ENCODE data around the gene SNX14.
"Not testable (repeated sequence)": the region's sequence is repeated elsewhere in the genome, so short reads cannot be mapped to it uniquely, and the experiment has no call there.

SNX14 gene

DNA sequence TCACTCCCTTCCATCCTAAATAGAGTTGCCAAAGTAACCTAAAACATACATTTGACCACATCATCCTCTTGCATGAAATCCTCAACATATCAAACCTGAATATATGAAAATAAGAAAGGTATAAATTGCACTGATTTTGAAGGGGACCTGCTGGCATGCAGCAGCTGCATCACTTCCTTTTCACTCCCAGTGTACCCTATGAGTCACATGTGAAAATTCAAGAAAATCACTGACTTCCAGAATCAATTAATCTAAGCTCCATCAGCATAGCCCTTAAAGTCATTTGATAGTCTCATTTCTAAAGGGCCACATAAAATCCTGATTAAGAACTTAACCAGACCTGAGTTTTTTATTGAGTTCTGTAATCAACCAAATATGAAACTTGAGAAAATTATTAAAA is 24.3 kb downstream of the SNX14 start:
- H3K36me3 ChIP-seq, result peaks cover 10 to 32% (median 23%) of the 10 kb centered on the region in 3 donors
- intact Hi-C loops (cut with DNase I; ENCODE audit: low total_unique reads), result no loop called here
- TF ChIP-seq, protein P1, sequence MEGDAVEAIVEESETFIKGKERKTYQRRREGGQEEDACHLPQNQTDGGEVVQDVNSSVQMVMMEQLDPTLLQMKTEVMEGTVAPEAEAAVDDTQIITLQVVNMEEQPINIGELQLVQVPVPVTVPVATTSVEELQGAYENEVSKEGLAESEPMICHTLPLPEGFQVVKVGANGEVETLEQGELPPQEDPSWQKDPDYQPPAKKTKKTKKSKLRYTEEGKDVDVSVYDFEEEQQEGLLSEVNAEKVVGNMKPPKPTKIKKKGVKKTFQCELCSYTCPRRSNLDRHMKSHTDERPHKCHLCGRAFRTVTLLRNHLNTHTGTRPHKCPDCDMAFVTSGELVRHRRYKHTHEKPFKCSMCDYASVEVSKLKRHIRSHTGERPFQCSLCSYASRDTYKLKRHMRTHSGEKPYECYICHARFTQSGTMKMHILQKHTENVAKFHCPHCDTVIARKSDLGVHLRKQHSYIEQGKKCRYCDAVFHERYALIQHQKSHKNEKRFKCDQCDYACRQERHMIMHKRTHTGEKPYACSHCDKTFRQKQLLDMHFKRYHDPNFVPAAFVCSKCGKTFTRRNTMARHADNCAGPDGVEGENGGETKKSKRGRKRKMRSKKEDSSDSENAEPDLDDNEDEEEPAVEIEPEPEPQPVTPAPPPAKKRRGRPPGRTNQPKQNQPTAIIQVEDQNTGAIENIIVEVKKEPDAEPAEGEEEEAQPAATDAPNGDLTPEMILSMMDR (IDR thresholded peaks at IDR 0.05), result no peak
- no peak for DNase-seq
- no peak overlapping the region for H3K27ac ChIP-seq
- H3K4me3 ChIP-seq, result no peak overlapping the region
- H3K4me1 ChIP-seq, result no peaks in the 10 kb centered on the region
- H3K27me3 ChIP-seq, result no peaks in the 10 kb centered on the region
- H3K9me3 ChIP-seq, result no peaks in the 10 kb centered on the region

DNA sequence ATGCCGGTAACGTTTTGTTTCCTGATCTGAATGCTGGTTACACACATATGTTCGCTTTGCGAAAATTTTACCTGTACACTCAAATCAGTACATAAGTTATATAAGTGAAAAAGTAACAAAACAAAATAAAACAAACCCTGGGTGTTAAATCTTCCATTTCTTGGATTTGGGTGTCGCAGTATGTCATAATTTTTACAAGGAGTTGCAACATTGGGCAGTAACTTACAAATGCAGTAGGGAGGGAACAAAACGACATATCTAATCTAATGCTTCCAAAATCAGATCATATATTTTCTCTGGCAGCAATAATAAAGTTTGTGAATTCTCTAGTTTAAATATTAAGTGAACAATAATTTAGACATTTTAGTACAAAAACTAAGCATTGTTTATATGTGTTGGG is 25.2 kb downstream of the SNX14 start:
- TF ChIP-seq, protein P1 (IDR thresholded peaks at IDR 0.05), result no peak
- no peaks in the 10 kb centered on the region for H3K27me3 ChIP-seq
- no peaks in the 10 kb centered on the region for H3K4me1 ChIP-seq
- peaks cover 12 to 34% (median 25%) of the 10 kb centered on the region in 3 donors for H3K36me3 ChIP-seq
- no peak overlapping the region for H3K27ac ChIP-seq
- intact Hi-C loops (cut with DNase I; ENCODE audit: low total_unique reads), result no loop called here
- H3K9me3 ChIP-seq, result no peaks in the 10 kb centered on the region
- DNase-seq, result no peak
- no peak overlapping the region for H3K4me3 ChIP-seq

DNA sequence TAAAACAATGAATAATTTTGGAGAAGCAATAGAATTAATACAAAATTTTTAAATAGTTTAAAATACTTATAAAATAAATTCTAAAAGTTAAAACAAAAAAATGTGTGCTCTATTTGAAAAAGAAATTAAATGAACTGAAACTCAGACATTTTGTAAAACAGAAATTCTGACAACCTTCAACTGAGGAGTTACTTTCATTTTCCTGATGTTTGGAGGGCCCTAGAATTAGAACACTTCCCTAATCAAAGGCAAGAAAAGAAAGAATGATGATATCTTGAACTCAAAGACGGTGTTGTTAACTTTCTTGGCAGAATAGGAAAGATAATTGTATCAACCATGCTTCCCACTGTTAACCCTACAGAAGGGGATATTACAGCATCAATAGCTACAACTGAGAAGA is 27.9 kb downstream of the SNX14 start:
- Histone ChIP-seq H3K27me3 (no peaks in the 10 kb centered on the region), H3K9me3 (no peaks in the 10 kb centered on the region), H3K27ac (no peak overlapping the region), H3K36me3 (peaks cover 16 to 35% (median 21%) of the 10 kb centered on the region in 3 donors), H3K4me1 (no peaks in the 10 kb centered on the region), H3K4me3 (no peak overlapping the region)
- intact Hi-C loops (cut with DNase I; ENCODE audit: low total_unique reads), result no loop called here
- DNase-seq, result no peak
- TF ChIP-seq, protein P1 (IDR thresholded peaks at IDR 0.05), result no peak

DNA sequence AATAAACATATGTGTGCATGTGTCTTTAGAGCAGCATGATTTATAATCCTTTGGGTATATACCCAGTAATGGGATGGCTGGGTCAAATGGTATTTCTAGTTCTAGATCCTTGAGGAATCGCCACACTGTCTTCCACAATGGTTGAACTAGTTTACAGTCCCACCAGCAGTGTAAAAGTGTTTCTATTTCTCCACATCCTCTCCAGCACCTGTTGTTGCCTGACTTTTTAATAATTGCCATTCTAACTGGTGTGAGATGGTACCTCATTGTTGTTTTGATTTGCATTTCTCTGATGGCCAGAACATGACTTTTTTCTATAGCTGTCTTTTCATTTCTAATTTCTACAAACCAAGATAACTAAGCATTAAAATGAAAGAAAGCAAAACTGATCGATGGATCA is 29.4 kb downstream of the SNX14 start:
- H3K27me3 ChIP-seq; H3K9me3 ChIP-seq; H3K4me3 ChIP-seq; DNase-seq; intact Hi-C loops (cut with DNase I; ENCODE audit: low total_unique reads); H3K27ac ChIP-seq; H3K4me1 ChIP-seq: not testable (repeated sequence)
- H3K36me3 ChIP-seq, result peaks cover 17 to 43% (median 32%) of the 10 kb centered on the region in 3 donors

DNA sequence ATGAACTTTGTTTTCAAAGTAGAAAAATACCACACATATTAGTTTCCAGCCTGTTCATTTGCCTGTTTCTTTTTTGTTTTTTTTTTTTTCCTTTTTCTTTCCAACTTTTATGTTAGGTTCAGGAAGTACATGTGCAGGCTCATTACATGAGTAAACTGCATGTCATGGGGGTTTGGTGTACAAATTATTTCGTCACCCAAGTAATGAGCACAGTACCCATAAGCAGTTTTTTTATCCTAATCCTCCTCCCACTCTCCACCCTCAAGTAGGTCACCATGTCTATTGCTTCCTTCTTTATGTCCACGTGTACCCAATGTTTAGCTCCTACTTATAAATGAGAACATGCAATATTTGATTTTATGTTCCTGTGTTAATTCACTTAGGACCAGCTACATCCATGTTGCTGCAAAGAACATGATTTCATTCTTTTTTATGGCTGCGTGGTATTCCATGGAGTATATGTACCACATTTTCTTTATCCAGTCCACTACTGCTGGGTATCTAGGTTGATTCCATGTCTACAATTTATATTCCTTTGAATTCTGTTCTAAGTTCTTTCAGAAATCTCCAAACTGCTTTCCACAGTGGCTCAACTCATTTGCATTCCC is 31.8 kb downstream of the SNX14 start:
- TF ChIP-seq, protein P1 (IDR thresholded peaks at IDR 0.05), result no peak
- no peaks in the 10 kb centered on the region for H3K4me1 ChIP-seq
- H3K27me3 ChIP-seq, result no peaks in the 10 kb centered on the region
- no peak overlapping the region for H3K4me3 ChIP-seq
- intact Hi-C loops (cut with DNase I; ENCODE audit: low total_unique reads), result no loop called here
- no peak overlapping the region for H3K27ac ChIP-seq
- DNase-seq, result no peak
- H3K9me3 ChIP-seq, result no peaks in the 10 kb centered on the region
- H3K36me3 ChIP-seq, result peaks cover 17 to 36% (median 22%) of the 10 kb centered on the region in 3 donors

DNA sequence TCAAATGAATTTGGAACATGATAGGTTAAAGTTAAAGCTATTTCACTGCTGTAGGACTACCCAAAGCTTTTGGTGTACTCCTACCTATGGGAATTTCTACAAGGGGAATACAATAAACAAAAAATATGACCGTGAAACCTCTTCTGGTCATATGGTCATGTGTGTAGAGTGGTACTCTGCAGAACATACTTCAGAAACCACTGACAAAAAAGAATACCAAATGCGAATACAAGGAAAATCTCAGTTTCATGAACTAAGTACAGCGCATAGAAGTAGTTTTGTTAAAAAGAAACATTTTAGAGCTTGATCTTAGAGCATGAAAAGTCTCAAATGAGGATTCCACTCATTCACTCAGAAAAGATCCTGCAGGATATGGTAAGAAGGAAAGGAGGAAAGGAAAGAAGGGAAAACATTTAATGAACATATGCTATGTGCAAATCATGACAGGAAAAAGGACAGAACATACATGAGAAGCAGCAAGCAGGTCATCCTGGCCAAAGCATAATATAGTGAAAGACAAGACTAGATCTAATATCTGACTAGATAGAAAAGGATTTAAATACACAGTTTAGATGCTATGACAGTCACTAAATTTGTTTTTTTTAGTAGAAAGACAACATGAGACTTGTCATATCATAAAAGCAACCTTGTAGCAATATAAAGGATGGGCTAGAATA is 36.5 kb downstream of the SNX14 start:
- TF ChIP-seq, protein P1 (IDR thresholded peaks at IDR 0.05), result no peak
- Histone ChIP-seq H3K27ac (no peak overlapping the region), H3K4me3 (no peak overlapping the region), H3K27me3 (no peaks in the 10 kb centered on the region), H3K36me3 (peaks cover 26 to 29% (median 28%) of the 10 kb centered on the region in 3 donors), H3K4me1 (no peaks in the 10 kb centered on the region), H3K9me3 (no peaks in the 10 kb centered on the region)
- no peak for DNase-seq
- intact Hi-C loops (cut with DNase I; ENCODE audit: low total_unique reads), result no loop called here

Measured in tibial artery (tissue), 4 donors.